H9 (cell line): ENCODE data around the gene DUOXA1. TPM values are rescaled to one million over a fixed set of nuclear protein-coding genes. Genes with fewer than 3 reads are reported as not detected.

Experiments
- DNase-seq: peaks from one replicate; pipeline ENCODE4 v3.0.0-alpha.2; 2017
- H2AFZ ChIP-seq: one replicate; pipeline ENCODE4 v1.6.1; 2013; ENCODE audit warnings: mild to moderate bottlenecking, low read length, control low read depth, moderate library complexity
- H2AK5ac ChIP-seq: 2 replicates; pipeline ENCODE4 v1.6.1; 2013; ENCODE audit warnings: low read length, control low read depth, mixed read lengths; ENCODE audit not compliant: insufficient read length
- H2BK120ac ChIP-seq: one replicate; pipeline ENCODE4 v1.6.1; 2013; ENCODE audit warnings: low read depth, mild to moderate bottlenecking, low read length, control low read depth, inconsistent platforms; ENCODE audit not compliant: poor library complexity, severe bottlenecking
- H2BK12ac ChIP-seq: 2 replicates; pipeline ENCODE4 v1.6.1; 2013; ENCODE audit warnings: low read length, control low read depth, mixed read lengths, low read depth; ENCODE audit not compliant: insufficient read length
- H2BK15ac ChIP-seq: 2 replicates; pipeline ENCODE4 v1.6.1; 2013; ENCODE audit warnings: low read depth, low read length, control low read depth
- H2BK20ac ChIP-seq: one replicate; pipeline ENCODE4 v1.6.1; 2013; ENCODE audit warnings: low read depth, mild to moderate bottlenecking, low read length, control low read depth, inconsistent platforms; ENCODE audit not compliant: poor library complexity, severe bottlenecking
- H2BK5ac ChIP-seq: 2 replicates; pipeline ENCODE4 v1.6.1; 2013; ENCODE audit warnings: low read length, control low read depth, mixed read lengths; ENCODE audit not compliant: insufficient read length
- H3K14ac ChIP-seq: 2 replicates; pipeline ENCODE4 v1.6.1; 2013; ENCODE audit warnings: low read length, control low read depth; ENCODE audit not compliant: insufficient read depth
- H3K18ac ChIP-seq: 2 replicates; pipeline ENCODE4 v1.6.1; 2013; ENCODE audit warnings: low read depth, mild to moderate bottlenecking, mixed read lengths, low read length, control low read depth; ENCODE audit not compliant: insufficient read length
- H3K23ac ChIP-seq: 2 replicates; pipeline ENCODE4 v1.6.1; 2013; ENCODE audit warnings: low read length, control low read depth, mixed read lengths, low read depth; ENCODE audit not compliant: insufficient read length
- H3K23me2 ChIP-seq: 2 replicates; pipeline ENCODE4 v1.6.1; 2013; ENCODE audit warnings: low read depth, mild to moderate bottlenecking, mixed read lengths, low read length, control low read depth; ENCODE audit not compliant: insufficient read length, poor library complexity, severe bottlenecking
- H3K27ac ChIP-seq: 2 replicates; pipeline ENCODE4 v1.5.1; 2013; ENCODE audit warnings: low read length, control low read depth, mixed read lengths, low read depth; ENCODE audit not compliant: insufficient read length
- H3K27me3 ChIP-seq: 2 replicates; pipeline ENCODE4 v1.6.1; 2013; ENCODE audit warnings: low read length, control low read depth, inconsistent platforms; ENCODE audit not compliant: insufficient read depth
- H3K4ac ChIP-seq: 2 replicates; pipeline ENCODE4 v1.6.1; 2013; ENCODE audit warnings: low read depth, mild to moderate bottlenecking, control low read depth, inconsistent platforms, low read length, moderate library complexity
- H3K4me1 ChIP-seq: 2 replicates; pipeline ENCODE4 v1.6.1; 2013; ENCODE audit warnings: low read length, control low read depth, inconsistent platforms; ENCODE audit not compliant: insufficient read depth
- H3K4me2 ChIP-seq: 2 replicates; pipeline ENCODE4 v1.6.1; 2013; ENCODE audit warnings: low read length, control low read depth, mixed read lengths; ENCODE audit not compliant: insufficient read length, insufficient read depth
- H3K56ac ChIP-seq: 2 replicates; pipeline ENCODE4 v1.6.1; 2013; ENCODE audit warnings: low read depth, mild to moderate bottlenecking, mixed read lengths, low read length, control low read depth; ENCODE audit not compliant: insufficient read length
- H3K79me1 ChIP-seq: 2 replicates; pipeline ENCODE4 v1.6.1; 2013; ENCODE audit warnings: low read depth, mild to moderate bottlenecking, moderate library complexity, low read length, control low read depth, inconsistent platforms; ENCODE audit not compliant: insufficient read depth, poor library complexity, severe bottlenecking
- H3K79me2 ChIP-seq: 2 replicates; pipeline ENCODE4 v1.6.1; 2013; ENCODE audit warnings: low read length, control low read depth, inconsistent platforms; ENCODE audit not compliant: insufficient read depth
- H3K9ac ChIP-seq: 2 replicates; pipeline ENCODE4 v1.6.1; 2013; ENCODE audit warnings: low read length, control low read depth, mixed read lengths; ENCODE audit not compliant: insufficient read length; ENCODE audit errors: extremely low read depth
- H3K9me3 ChIP-seq: one replicate; pipeline ENCODE4 v1.6.1; 2013; ENCODE audit warnings: low read depth, low read length, inconsistent platforms; ENCODE audit not compliant: control insufficient read depth
- H3T11ph ChIP-seq: one replicate; pipeline ENCODE4 v1.6.1; 2013; ENCODE audit warnings: mild to moderate bottlenecking, low read length, control low read depth, inconsistent platforms
- H4K20me1 ChIP-seq: one replicate; pipeline ENCODE4 v1.6.1; 2013; ENCODE audit not compliant: control insufficient read depth, insufficient read length, insufficient read depth
- H4K5ac ChIP-seq: 2 replicates; pipeline ENCODE4 v1.6.1; 2013; ENCODE audit warnings: low read depth, mild to moderate bottlenecking, mixed read lengths, low read length, control low read depth; ENCODE audit not compliant: insufficient read length
- H4K8ac ChIP-seq: replicated peaks from 2 replicates; pipeline ENCODE4 v1.6.1; 2013; ENCODE audit warnings: low read length, control low read depth, mixed read lengths, low read depth; ENCODE audit not compliant: insufficient read length
- H4K91ac ChIP-seq: 2 replicates; pipeline ENCODE4 v1.6.1; 2013; ENCODE audit warnings: low read depth, mild to moderate bottlenecking, moderate library complexity, mixed read lengths, low read length, control low read depth; ENCODE audit not compliant: insufficient read length
- H3K27ac Mint-ChIP-seq, 3 experiments: 2 replicates in 2 of 3; 3 replicates in 1 of 3; pipeline ENCODE4 v1.8.0; 2020 to 2021; ENCODE audit warnings: mixed read lengths in 3 of 3, mild to moderate bottlenecking in 1 of 3, moderate library complexity in 1 of 3
- H3K27me3 Mint-ChIP-seq: 2 replicates; pipeline ENCODE4 v1.8.0; 2021; ENCODE audit warnings: low read depth, mild to moderate bottlenecking, moderate library complexity, mixed read lengths
- H3K36me3 Mint-ChIP-seq, 3 experiments: 2 replicates in 2 of 3; 3 replicates in 1 of 3; pipeline ENCODE4 v1.8.0; 2020 to 2021; ENCODE audit warnings: low read depth in 3 of 3, mixed read lengths in 3 of 3; ENCODE audit not compliant: insufficient read depth in 1 of 3
- H3K4me1 Mint-ChIP-seq, 2 experiments: 2 replicates each; pipeline ENCODE4 v1.8.0; 2020; ENCODE audit warnings: mixed read lengths in 2 of 2
- H3K4me3 Mint-ChIP-seq, 2 experiments: 2 replicates in 1 of 2; 3 replicates in 1 of 2; pipeline ENCODE4 v1.8.0; 2020 to 2021; ENCODE audit warnings: mild to moderate bottlenecking in 2 of 2, mixed read lengths in 2 of 2, moderate library complexity in 1 of 2
- H3K9me3 Mint-ChIP-seq, 2 experiments: 2 replicates in 1 of 2; 3 replicates in 1 of 2; pipeline ENCODE4 v1.8.0; 2020; ENCODE audit warnings: mild to moderate bottlenecking in 2 of 2, mixed read lengths in 2 of 2, moderate library complexity in 1 of 2
- CTCF ChIP-seq: fragments of 200-600 bp; sonication (generic); conservative IDR thresholded peaks from 3 replicates; pipeline ENCODE4 v1.8.0; 2021; ENCODE audit warnings: antibody characterized with exemption, mild to moderate bottlenecking
- WGBS: extraction: QIAGEN DNeasy Blood & Tissue Kit; methylation state at CpG from one replicate; pipeline ENCODE4 v1.1.7; 2013; ENCODE audit warnings: missing lambda C conversion rate, low lambda C conversion rate, mixed read lengths; ENCODE audit not compliant: insufficient read length; ENCODE audit errors: extremely low coverage; 5-methylcytosine and 5-hydroxymethylcytosine counted together
- total RNA-seq: library from RNA; stranded (reverse); gene quantifications from 2 replicates; pipeline ENCODE4 v1.2.1, GENCODE V29; 2021

The DUOXA1 gene
- total RNA-seq, 1 experiment from 2014 or later, result 1.2 TPM

DNA sequence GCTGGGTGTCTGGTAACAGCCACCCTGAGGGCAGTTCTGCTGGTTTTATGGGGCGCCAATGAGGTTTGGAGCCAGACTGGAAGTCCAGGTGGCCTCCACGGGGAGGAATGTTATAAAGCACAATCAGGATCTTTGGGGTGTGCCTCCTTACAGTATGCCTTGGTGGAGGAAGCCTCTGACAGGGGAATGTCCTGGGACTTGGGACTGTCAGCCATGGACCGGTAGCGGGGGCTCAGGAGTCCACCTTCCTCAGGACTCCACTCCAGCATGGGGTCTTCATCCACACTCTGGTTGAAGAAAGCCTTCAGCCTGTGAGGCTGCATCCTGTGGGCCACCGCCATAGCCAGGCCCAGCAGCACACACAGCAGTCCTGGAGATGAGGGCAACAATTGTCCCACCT is 10.7 kb downstream of the DUOXA1 start:
- Histone ChIP-seq H2BK12ac (no peak overlapping the region), H2BK5ac (no peak overlapping the region), H3K4me1 (no peaks in the 10 kb centered on the region; the same call in 1 of the 2 replicates), H3K23ac (no peak overlapping the region), H4K20me1 (peaks cover 3% of the 10 kb centered on the region), H4K8ac (no peak overlapping the region), H3K14ac (no peak overlapping the region), H2BK15ac (no peak overlapping the region), H2AFZ (no peak overlapping the region), H3K27ac (no peak overlapping the region), H3K79me2 (no peaks in the 10 kb centered on the region), H4K91ac (no peak overlapping the region), H3K56ac (no peak overlapping the region), H2BK20ac (no peak overlapping the region), H3K27me3 (peaks cover 39% of the 10 kb centered on the region), H3K79me1 (no peaks in the 10 kb centered on the region), H3K18ac (no peak overlapping the region), H3K4ac (no peak overlapping the region), H2AK5ac (no peak overlapping the region), H3K9ac (no peak overlapping the region), H2BK120ac (no peak overlapping the region), H3K4me2 (no peak overlapping the region), H3K23me2 (peaks cover 2% of the 10 kb centered on the region), H3K9me3 (no peaks in the 10 kb centered on the region), H3T11ph (no peak overlapping the region), H4K5ac (no peak overlapping the region)
- Mint-ChIP-seq H3K27me3 (peaks cover 82% of the 10 kb centered on the region), H3K4me3 (no peak overlapping the region), H3K4me1 (peaks cover 5 to 18% of the 10 kb centered on the region in 2 experiments), H3K36me3 (no peaks in the 10 kb centered on the region; a peak in 2 of 7 replicates), H3K9me3 (peaks cover 6 to 9% of the 10 kb centered on the region in 2 experiments), H3K27ac (no peak overlapping the region)
- WGBS, result no CpG with 5 or more reads among the region's 5 CpGs
- no peak for TF ChIP-seq CTCF
- no peak for DNase-seq
